Raji (cell line): ENCODE measurements around the gene MASP1.

Experiments used
- POLR2A ChIP-seq: IDR thresholded peaks from 2 replicates; pipeline ENCODE4 v1.6.1; 2011; ENCODE audit warnings: low read depth, low read length, control low read depth; ENCODE audit not compliant: insufficient read depth

The MASP1 gene

GRCh38 chr3:187228740-187229139 is 62.8 kb downstream of the MASP1 start:
- TF ChIP-seq POLR2A: no peak

- no peak for TF ChIP-seq POLR2A
These were observed 63.8 kb downstream of the MASP1 start for GRCh38 chr3:187227658-187228258.

- no peak for TF ChIP-seq POLR2A
These were observed 67.7 kb downstream of the MASP1 start for GRCh38 chr3:187223799-187224198.

- no peak for TF ChIP-seq POLR2A
These were observed 68.7 kb downstream of the MASP1 start for GRCh38 chr3:187222801-187223200.

GRCh38 chr3:187215460-187215859 is 76.1 kb downstream of the MASP1 start:
- no peak for TF ChIP-seq POLR2A

- no peak for TF ChIP-seq POLR2A
These were observed 77.9 kb downstream of the MASP1 start for GRCh38 chr3:187213616-187214015.

GRCh38 chr3:187212705-187213104 is 78.8 kb downstream of the MASP1 start:
- TF ChIP-seq POLR2A: no peak

- no peak for TF ChIP-seq POLR2A
These were observed 79.4 kb downstream of the MASP1 start for GRCh38 chr3:187212196-187212545.

GRCh38 chr3:187211532-187212195 is 79.9 kb downstream of the MASP1 start:
- no peak for TF ChIP-seq POLR2A

GRCh38 chr3:187210545-187211327 is 80.8 kb downstream of the MASP1 start:
- no peak for TF ChIP-seq POLR2A

GRCh38 chr3:187210091-187210490 is 81.4 kb downstream of the MASP1 start:
- no peak for TF ChIP-seq POLR2A

GRCh38 chr3:187209491-187209890 is 82.0 kb downstream of the MASP1 start:
- no peak for TF ChIP-seq POLR2A

- TF ChIP-seq POLR2A: no peak
These were observed 83.4 kb downstream of the MASP1 start for GRCh38 chr3:187208159-187208558.

- TF ChIP-seq POLR2A: no peak
These were observed 83.9 kb downstream of the MASP1 start for GRCh38 chr3:187207624-187208023.

- TF ChIP-seq POLR2A: no peak
These were observed 84.5 kb downstream of the MASP1 start for GRCh38 chr3:187207062-187207461.

GRCh38 chr3:187205683-187206082 is 85.9 kb downstream of the MASP1 start:
- no peak for TF ChIP-seq POLR2A

- TF ChIP-seq POLR2A: no peak
These were observed 93.0 kb downstream of the MASP1 start for GRCh38 chr3:187198490-187198889.

GRCh38 chr3:187197335-187197649 is 94.2 kb downstream of the MASP1 start, which contains the start of gene RTP1:
Gene RTP1, plus strand, starts transcription at chr3:187197486. Its CDS starts 30 bp downstream, at chr3:187197516.
- no peak for TF ChIP-seq POLR2A
